Measurements from ENCODE around the gene CATSPERD.
"Not testable (repeated sequence)": the region's sequence is repeated elsewhere in the genome, so short reads cannot be mapped to it uniquely, and the experiment has no call there.

The CATSPERD gene

DNA sequence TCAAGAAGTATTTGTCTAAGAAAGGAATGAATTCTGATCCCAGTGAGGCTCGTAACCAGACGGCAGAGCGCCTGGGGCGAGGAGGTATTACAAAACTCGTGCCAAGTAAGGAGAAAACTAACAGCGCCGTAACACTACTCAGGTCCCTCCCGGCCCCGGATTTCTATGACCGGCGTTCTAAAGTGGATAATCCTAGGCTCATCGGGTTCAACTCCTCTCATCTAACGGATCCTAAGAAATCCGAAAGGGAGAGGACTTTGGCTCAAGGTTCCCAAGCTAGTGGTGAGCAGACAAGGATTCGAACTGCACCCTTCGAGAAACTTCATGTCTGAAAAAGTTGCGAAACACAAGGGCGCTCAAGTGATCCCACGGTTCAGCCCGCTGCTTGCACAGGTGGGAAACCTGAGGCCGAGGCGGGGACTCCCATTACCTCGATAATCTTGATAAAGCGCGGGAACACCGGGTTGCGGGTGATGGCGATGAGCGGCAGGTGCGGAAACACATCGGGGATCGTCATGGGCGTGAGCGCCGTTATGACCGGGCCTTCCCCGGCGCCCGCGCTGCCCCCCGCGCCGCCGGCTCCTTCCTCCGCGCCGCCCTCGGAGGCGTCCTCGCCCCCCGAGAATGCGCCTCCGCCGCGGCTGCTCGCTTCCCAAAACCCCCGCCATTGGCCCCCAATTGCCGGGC, 1.0 kb upstream of the CATSPERD start:
- no peak for DNase-seq (ENCODE audit: low read depth in 2 of 2)

DNA sequence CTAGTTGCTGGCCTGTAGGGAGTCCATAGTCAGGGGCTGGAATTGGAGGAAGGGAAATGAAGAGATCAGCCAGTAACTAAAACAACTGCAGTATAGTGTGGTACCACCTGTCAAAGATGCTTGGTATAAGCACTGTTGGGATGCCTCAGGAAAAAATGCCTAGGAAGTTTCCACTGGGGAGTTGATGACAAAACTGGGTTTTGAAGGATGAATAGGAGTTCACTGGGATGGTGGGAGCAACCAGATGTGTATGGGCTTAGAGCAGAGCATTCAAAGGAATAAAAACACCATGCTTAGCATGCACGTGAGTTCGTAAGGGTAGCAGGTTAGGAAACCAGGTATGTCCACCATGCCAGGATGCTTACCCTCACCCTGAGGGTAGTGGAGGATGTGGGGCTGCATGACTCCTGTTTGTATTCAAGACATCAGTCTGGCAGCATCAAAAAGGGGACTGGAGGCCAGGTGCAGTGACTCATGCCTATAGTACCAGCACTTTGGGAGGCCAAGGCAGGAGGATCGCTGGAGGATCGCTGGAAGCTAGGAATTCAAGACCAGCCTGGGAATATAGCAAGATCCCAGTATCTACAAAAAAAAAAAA, 7.1 kb downstream of the CATSPERD start:
- DNase-seq (ENCODE audit: low read depth in 2 of 2) = no peak

DNA sequence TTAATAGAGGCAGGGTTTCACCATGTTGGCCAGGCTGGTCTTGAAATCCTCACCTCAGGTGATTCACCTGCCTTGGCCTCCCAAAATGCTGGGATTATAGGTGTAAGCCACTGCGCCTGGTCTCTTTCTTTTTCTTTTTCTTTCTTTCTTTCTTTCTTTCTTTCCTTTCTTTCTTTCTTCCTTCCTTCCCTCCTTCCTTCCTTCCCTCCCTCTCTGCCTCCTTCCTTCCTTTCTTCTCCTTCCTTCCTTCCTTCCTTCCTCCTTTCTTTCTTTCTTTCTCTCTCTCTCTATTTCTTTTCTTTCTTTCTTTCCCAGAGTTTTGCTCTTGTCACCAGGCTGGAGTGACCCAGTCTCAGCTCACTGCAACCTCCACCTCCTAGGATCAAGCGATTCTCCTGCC, 12.7 kb downstream of the CATSPERD start:
- not testable (repeated sequence) for DNase-seq (ENCODE audit: low read depth in 2 of 2)

DNA sequence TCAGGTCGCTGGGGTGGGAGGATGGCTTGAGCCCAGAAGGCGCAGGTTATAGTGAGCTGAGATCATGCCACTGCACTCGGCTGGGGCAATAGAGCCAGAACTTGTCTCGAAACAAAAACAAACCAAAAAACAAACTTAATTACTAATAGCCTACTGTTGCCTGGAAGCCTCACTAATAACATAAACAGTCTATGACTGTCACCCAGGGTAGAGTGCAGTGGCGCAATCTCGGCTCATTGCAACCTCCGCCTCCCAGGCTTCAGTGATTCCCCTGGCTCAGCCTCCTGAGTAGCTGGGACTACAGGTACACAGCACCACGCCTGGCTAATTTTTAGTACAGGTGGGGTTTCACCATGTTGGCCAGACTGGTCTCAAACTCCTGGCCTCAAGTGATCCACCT, 18.0 kb downstream of the CATSPERD start:
- DNase-seq (ENCODE audit: low read depth in 2 of 2) = no peak

DNA sequence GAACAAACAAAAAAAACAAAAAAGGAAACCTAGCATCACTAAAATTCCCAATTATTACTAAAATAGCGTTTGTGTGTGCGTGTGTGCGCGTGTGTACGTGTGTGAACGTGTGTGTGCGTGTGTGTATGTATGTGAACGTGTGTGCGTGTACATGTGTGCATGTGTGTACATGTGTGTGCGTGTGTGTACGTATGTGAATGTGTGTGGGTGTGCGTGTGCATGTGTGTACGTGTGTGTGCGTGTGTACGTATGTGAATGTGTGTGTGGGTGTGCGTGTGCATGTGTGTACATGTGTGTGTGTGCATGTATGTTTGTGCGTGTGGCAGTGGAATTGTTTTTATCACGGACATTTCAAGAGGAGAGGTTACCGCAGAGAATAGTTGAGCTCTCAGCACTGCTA, 21.6 kb downstream of the CATSPERD start:
- DNase-seq (ENCODE audit: low read depth in 2 of 2) = no peak

DNA sequence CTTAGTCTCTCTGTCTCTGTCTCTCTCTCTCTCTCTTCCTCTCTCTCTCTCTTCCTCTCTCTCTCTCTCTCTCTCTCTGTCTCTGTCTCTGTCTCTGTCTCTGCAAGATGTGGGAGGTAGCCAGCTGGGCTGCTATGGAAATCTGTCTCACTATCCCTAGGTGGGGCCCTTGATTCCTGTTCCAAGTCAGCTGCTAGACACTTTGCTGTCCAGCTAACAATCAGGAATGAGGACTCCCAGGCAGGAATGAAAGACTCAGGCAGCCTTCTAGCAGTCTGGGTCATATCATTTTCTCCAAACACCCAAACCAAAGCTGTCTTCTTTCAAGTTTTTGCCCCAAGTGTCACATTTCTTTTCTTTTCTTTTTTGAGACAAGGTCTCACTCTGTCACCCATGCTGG, 23.2 kb downstream of the CATSPERD start:
- no peak for DNase-seq (ENCODE audit: low read depth in 2 of 2)

DNA sequence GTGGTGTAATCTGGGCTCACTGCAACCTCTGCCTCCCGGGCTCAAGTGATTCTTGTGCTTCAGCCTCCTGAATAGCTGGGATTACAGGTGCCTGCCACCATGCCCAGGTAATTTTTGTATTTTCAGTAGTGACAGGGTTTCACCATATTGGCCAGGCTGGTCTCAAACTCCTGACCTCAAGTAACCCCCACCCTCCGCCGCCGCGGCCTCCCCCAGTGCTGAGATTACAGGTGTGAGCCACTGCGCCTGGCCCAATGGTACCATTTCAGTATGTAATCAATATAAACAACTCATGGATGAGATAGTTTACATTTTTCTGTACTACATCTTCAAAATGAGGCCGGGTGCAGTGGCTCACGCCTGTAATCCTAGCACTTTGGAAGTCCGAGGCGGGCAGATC, 24.6 kb downstream of the CATSPERD start:
- DNase-seq (ENCODE audit: low read depth in 2 of 2) = not testable (repeated sequence)

DNA sequence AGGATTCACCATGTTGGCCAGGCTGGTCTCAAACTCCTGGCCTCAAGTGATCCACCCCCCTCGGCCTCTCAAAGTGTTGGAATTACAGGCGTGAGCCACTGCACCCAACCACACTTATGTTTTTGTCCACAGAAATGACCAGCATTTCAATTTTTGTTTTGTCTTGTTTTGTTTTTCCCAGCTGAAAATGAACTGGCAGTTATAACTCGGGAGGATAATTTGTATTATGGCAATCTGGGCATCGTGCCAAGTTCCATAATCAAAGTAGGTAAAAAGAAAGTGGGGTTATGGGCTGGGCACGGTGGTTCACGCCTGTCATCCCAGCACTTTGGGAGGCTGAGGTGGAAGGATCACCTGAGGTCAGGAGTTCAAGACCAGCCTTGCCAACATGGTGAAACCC, 28.5 kb downstream of the CATSPERD start:
- not testable (repeated sequence) for DNase-seq (ENCODE audit: low read depth in 2 of 2)

DNA sequence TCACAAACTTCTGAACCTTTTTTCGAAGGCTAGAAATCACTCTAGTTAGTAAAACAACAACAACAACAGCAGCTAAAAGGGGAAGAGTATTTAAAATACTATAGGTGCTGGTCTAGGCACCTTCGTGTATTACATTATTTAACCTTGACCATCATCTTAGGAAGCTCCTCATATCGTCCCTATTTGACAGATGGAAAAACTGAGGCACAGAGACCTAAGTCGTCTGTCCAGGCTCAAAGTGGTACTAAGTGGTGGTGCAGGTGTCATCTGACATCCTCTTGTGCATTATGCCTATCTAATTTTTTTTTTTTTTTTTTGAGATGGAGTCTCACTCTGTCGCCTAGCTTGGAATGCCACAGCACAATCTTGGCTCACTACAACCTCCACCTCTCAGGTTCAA, 29.1 kb downstream of the CATSPERD start:
- DNase-seq (ENCODE audit: low read depth in 2 of 2) = no peak

DNA sequence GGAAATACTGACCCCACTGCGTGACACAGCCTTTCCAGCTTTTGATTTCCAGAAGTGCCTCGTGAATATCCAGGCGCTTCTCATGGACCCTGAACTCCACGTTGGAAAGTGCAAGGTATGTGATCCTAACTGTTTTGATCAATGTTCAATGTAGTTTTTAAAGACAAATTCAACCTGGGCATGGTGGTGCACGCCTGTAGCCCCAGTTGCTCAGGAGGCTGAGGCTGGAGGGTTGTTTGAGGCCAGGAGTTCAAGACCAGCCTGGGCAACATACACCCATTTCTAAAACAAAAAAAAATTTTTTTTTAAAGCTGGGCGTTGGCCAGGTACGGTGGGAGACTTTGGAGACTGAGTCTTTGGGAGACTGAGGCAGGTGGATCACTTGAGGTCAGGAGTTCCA, 31.3 kb downstream of the CATSPERD start:
- DNase-seq (ENCODE audit: low read depth in 2 of 2) = no peak

DNA sequence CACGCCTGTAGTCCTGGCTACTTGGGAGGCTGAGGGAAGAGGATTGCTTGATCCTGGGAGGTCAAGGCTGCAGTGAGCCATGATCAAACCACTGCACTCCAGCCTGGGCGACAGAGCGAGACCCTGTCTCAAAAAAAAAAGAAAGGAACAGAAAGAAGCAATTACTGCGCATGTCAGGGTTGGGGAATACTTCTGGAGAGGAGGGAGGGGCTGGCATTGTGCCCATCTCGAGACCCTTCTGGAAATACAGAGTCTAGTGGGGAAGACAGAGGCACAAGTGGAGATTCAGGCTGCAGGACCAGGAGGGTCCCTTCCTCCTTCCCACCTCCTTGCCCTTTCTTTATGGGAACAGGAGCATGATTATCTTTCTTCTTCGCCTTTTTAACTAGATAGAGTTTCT, 33.3 kb downstream of the CATSPERD start:
- no peak for DNase-seq (ENCODE audit: low read depth in 2 of 2)

DNA sequence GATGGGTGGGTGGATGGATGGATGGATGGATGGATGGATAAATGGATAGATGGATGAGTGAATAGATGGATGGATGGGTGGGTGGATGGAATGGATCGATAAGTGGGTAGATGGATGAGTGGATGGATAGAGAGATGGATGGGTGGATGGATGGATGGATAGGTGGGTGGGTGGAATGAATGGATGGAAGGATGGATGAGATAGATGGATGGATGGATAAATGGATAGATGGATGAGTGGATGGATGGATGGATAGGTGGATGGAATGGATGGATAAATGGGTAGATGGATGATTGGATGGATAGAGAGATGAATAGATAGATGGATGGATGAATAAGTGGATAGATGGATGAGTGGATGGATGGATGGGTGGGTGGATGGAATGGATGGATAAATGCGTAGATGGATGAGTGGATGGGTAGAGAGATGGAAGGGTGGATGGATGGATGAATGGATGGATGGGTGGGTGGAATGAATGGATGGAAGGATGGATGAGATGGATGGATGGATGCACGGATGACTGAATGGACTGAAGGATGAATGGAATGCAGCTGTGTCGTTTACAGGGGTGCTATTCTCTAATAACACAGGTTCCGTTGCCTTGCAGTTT, 42.3 kb downstream of the CATSPERD start:
- DNase-seq (ENCODE audit: low read depth in 2 of 2) = no peak

DNA sequence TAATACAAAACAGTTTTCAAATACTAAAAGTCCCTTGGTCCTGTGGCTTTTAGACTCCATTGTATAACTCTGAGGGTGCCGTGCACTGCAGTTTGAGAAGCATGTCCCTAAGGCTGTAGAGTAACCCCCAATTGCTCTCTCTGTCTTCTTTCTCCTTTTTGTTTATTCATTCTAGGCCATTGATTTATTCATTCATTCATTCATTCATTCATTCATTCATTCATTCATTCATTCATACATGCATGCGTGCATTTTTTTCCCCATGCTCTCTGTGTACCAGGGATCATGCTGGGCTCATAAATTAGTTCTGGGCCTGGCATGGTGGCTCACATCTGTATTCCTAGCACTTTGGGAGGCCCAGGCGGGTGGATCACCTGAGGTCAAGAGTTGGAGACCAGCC, 44.8 kb downstream of the CATSPERD start:
- no peak for DNase-seq (ENCODE audit: low read depth in 2 of 2)

DNA sequence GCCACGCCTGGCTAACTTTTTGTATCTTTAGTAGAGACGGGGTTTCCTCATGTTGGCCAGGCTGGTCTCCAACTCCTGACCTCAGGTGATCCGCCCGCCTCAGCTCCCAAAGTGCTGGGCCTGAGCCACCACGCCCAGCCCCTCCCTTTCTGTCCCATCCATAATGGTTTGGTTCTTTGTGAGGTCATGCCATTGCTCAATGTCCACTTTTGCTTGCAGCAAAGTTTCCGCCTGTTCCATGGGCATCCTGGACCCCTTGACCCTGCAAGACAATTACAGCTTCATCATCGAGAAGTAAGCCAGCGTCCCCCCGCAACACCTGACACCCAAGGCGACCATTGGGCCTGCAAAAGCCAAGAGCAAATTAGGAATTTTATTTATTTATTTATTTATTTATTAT, 47.5 kb downstream of the CATSPERD start:
- DNase-seq (ENCODE audit: low read depth in 2 of 2) = no peak

DNA sequence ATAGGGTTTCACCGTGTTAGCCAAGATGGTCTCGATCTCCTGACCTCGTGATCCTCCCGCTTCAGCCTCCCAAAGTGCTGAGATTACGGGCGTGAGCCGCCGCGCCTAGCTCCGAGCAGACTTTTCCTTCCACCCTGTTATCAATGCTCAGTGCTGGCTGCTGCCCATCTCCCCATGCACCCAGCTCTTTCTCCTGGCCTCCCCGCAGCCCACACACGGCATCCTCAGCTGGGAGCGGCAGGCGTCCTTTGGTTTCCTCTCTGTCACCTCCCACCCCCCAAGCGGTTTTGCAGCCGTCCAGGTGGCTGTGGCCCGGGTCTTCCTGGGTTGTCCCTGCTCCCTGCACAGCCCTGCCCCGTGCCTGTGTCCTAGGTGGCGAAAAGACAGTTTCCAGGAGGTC, 52.0 kb downstream of the CATSPERD start:
- DNase-seq (ENCODE audit: low read depth in 2 of 2) = no peak

DNA sequence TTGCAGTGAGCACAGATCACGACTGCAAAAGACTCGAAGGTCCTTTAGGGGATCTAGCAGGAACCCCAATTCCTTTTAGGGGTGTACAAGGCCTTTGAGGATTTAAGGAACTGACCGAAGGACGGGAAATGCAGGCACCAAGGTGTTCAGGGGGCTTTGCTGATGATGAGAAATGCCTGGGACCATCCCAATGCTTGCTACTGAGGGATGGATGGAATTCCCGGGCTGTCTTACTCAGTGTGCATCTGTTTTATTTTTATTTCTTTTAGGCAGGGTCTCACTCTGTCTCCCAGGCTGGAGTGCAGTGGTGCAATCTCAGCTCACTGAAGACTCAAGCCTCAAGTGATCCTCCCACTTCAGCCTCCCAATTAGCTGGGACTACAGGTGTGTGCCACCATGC, 52.8 kb downstream of the CATSPERD start:
- DNase-seq (ENCODE audit: low read depth in 2 of 2) = no peak

DNA sequence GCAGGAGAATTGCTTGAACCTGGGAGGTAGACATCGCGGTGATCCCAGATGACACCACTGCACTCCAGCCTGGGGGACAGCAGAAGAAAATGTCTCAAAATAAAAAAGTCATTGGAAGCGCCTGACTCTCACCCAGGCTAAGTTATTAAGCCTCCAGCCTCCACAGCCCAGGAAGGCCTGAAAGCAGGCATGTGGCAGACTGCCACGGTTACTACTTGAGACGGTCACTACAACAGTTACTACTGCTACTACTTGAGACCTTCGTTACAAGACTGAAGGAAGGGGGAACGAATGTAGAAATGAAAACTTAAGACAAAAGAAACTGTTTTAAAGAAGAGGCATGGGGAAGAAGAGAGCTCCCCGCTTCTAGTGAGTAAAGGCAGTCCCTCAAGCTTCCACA, 54.5 kb downstream of the CATSPERD start:
- DNase-seq (ENCODE audit: low read depth in 2 of 2) = no peak

DNA sequence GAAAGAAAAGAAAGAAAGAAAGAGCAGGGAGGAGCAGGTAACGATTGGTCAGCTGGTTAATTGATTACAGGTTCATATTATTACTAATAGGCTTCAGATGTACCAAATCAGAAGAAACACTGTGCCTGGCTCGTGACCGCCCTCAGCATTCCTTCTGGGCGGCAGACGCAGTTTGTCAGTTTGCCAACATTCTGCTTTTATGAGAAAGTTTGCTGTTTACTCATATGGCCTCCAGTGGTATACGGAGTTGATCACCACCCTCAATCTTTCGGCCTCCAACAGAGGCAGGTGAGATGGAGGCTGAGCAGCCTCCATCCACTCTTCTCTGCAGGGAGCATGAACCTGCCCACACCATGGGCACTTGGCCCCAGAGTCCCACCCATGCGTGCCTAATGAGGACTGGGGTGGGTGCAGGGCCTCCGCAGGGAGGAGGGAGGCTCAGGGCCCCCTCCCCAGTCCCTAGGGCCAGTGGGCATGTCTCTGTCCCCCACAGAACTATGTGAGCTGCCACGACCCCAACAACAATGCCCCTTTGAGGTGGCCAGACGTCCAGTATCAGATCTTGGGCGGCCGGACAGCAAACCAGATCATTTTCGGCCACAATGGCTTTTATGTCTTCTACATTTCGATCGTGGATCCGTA, 55.4 kb downstream of the CATSPERD start:
- no peak for DNase-seq (ENCODE audit: low read depth in 2 of 2)

DNA sequence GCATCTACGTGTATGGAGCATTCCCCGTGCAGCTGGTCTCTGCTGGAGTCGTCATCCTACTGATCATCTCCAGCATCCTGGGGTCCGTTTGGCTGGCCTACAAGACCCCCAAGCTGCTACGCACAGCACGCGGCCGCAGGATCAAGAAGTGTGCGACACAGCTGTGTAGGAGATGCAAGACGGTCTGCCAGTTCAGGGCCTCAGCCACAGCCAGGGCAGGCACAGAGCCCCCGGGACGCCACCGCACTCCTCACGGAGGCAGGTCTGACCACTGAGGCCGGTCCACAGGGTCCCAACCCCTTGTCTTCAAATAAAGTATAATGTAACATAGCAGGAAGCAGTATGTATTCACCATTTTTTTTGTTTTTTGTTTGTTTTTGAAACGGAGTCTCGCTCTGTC, 58.0 kb downstream of the CATSPERD start:
- no peak for DNase-seq (ENCODE audit: low read depth in 2 of 2)

DNA sequence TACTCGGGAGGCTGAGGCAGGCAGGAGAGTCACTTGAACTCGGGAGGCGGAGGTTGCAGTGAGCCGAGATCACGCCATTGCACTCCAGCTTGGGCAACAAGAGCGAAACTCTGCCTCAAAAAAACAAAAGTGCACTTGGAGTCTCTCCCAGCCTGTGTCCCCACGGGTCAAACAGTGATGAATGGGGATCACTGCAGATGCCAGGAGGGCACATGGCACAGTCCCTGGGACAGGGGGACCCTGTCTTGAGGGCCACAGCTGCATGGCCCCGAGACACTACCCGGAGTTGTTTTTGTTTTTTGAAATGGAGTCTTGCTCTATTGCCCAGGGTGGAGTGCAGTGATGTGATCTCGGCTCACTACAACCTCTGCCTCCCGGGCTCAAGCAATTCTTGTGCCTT, 60.5 kb downstream of the CATSPERD start:
- DNase-seq (ENCODE audit: low read depth in 2 of 2) = not testable (repeated sequence)

DNA sequence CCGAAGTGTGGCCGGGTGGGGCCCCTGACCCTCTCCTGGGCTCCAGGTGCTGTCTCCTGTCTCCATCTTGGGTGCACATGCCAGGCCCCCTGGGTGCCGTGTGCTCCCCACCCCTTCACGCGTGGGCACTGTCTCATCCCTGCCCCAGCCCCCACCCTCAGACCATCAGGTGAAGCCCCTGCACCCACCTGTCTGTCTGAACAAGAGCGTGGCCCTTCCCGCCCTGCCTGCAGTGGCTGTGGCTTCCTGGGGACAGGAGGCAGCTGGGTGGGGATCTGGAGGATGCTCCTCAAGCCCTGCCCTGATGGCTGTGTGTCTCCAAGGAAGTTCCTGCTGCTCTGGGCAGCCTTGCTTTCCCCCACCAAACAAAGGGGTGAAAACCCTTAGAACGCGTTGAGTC, 61.9 kb downstream of the CATSPERD start:
- no peak for DNase-seq (ENCODE audit: low read depth in 2 of 2)

DNA sequence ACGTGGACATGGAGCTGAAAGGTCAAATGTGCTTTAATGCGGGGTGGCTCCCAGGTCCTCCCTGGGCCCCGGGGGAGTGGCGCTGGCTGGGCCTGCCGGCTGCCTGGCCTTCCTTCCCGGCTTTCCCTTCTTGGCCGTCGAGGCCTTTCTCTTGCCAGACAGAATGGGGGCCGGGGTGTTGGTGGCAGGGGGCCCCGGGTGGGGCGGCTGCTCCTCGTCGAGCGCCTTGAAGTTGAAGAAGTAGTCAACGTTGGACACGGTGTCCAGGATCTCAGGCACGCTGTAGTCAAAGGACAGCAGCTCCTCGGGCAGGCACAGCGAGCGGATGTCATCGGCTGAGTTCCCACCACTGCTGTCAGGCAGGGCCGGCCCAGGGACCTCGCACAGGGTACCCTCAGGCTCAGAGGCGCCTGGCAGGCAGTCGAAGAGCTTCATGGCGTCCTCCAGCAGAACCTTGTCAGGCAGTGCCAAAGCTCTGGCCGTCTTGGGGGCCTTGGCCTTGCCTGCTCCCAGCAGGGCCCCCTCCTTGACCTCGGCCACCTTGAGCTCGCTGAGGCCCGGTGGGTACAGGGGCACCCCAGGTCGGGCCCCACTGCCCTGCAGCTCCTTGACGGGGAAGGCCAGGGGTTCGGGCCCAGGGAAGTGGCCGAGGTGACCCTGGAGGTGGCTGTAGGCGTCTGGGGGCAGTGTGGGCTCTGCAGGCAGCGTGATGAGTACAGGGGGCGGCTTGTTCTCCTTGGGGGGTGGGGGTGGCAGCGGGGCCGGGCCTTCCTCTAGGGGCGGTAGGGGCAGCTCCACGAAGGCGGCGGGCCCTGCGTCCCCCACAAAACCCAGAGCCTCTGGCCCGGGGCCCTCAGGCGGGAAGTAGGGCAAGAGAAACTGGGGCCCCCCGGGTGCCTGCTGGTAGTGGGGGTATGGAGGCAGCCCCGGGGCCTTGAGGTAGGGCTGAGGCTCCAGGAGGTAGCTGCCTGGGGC, 62.8 kb downstream of the CATSPERD start:
- no peak for DNase-seq (ENCODE audit: low read depth in 2 of 2)

Data from stimulated activated CD8-positive, alpha-beta memory T cell treated with anti-CD3 and anti-CD28 coated beads, Interleukin-15, amount 100 ng/mL, for 4 hours (primary cell).